H9 (cell line): ENCODE results near the gene CDSN. TPM values are rescaled to one million over a fixed set of nuclear protein-coding genes. Genes with fewer than 3 reads are reported as not detected.

Experiments
- DNase-seq: peaks from one replicate; pipeline ENCODE4 v3.0.0-alpha.2; 2017
- H2AFZ ChIP-seq: one replicate; pipeline ENCODE4 v1.6.1; 2013; ENCODE audit warnings: mild to moderate bottlenecking, low read length, control low read depth, moderate library complexity
- H2AK5ac ChIP-seq: 2 replicates; pipeline ENCODE4 v1.6.1; 2013; ENCODE audit warnings: low read length, control low read depth, mixed read lengths; ENCODE audit not compliant: insufficient read length
- H2BK120ac ChIP-seq: one replicate; pipeline ENCODE4 v1.6.1; 2013; ENCODE audit warnings: low read depth, mild to moderate bottlenecking, low read length, control low read depth, inconsistent platforms; ENCODE audit not compliant: poor library complexity, severe bottlenecking
- H2BK12ac ChIP-seq: 2 replicates; pipeline ENCODE4 v1.6.1; 2013; ENCODE audit warnings: low read length, control low read depth, mixed read lengths, low read depth; ENCODE audit not compliant: insufficient read length
- H2BK15ac ChIP-seq: 2 replicates; pipeline ENCODE4 v1.6.1; 2013; ENCODE audit warnings: low read depth, low read length, control low read depth
- H2BK20ac ChIP-seq: one replicate; pipeline ENCODE4 v1.6.1; 2013; ENCODE audit warnings: low read depth, mild to moderate bottlenecking, low read length, control low read depth, inconsistent platforms; ENCODE audit not compliant: poor library complexity, severe bottlenecking
- H2BK5ac ChIP-seq: 2 replicates; pipeline ENCODE4 v1.6.1; 2013; ENCODE audit warnings: low read length, control low read depth, mixed read lengths; ENCODE audit not compliant: insufficient read length
- H3K14ac ChIP-seq: 2 replicates; pipeline ENCODE4 v1.6.1; 2013; ENCODE audit warnings: low read length, control low read depth; ENCODE audit not compliant: insufficient read depth
- H3K18ac ChIP-seq: 2 replicates; pipeline ENCODE4 v1.6.1; 2013; ENCODE audit warnings: low read depth, mild to moderate bottlenecking, mixed read lengths, low read length, control low read depth; ENCODE audit not compliant: insufficient read length
- H3K23ac ChIP-seq: 2 replicates; pipeline ENCODE4 v1.6.1; 2013; ENCODE audit warnings: low read length, control low read depth, mixed read lengths, low read depth; ENCODE audit not compliant: insufficient read length
- H3K23me2 ChIP-seq: 2 replicates; pipeline ENCODE4 v1.6.1; 2013; ENCODE audit warnings: low read depth, mild to moderate bottlenecking, mixed read lengths, low read length, control low read depth; ENCODE audit not compliant: insufficient read length, poor library complexity, severe bottlenecking
- H3K27ac ChIP-seq: 2 replicates; pipeline ENCODE4 v1.5.1; 2013; ENCODE audit warnings: low read length, control low read depth, mixed read lengths, low read depth; ENCODE audit not compliant: insufficient read length
- H3K27me3 ChIP-seq: 2 replicates; pipeline ENCODE4 v1.6.1; 2013; ENCODE audit warnings: low read length, control low read depth, inconsistent platforms; ENCODE audit not compliant: insufficient read depth
- H3K4ac ChIP-seq: 2 replicates; pipeline ENCODE4 v1.6.1; 2013; ENCODE audit warnings: low read depth, mild to moderate bottlenecking, control low read depth, inconsistent platforms, low read length, moderate library complexity
- H3K4me1 ChIP-seq: 2 replicates; pipeline ENCODE4 v1.6.1; 2013; ENCODE audit warnings: low read length, control low read depth, inconsistent platforms; ENCODE audit not compliant: insufficient read depth
- H3K4me2 ChIP-seq: 2 replicates; pipeline ENCODE4 v1.6.1; 2013; ENCODE audit warnings: low read length, control low read depth, mixed read lengths; ENCODE audit not compliant: insufficient read length, insufficient read depth
- H3K56ac ChIP-seq: 2 replicates; pipeline ENCODE4 v1.6.1; 2013; ENCODE audit warnings: low read depth, mild to moderate bottlenecking, mixed read lengths, low read length, control low read depth; ENCODE audit not compliant: insufficient read length
- H3K79me1 ChIP-seq: 2 replicates; pipeline ENCODE4 v1.6.1; 2013; ENCODE audit warnings: low read depth, mild to moderate bottlenecking, moderate library complexity, low read length, control low read depth, inconsistent platforms; ENCODE audit not compliant: insufficient read depth, poor library complexity, severe bottlenecking
- H3K79me2 ChIP-seq: 2 replicates; pipeline ENCODE4 v1.6.1; 2013; ENCODE audit warnings: low read length, control low read depth, inconsistent platforms; ENCODE audit not compliant: insufficient read depth
- H3K9ac ChIP-seq: 2 replicates; pipeline ENCODE4 v1.6.1; 2013; ENCODE audit warnings: low read length, control low read depth, mixed read lengths; ENCODE audit not compliant: insufficient read length; ENCODE audit errors: extremely low read depth
- H3K9me3 ChIP-seq: one replicate; pipeline ENCODE4 v1.6.1; 2013; ENCODE audit warnings: low read depth, low read length, inconsistent platforms; ENCODE audit not compliant: control insufficient read depth
- H3T11ph ChIP-seq: one replicate; pipeline ENCODE4 v1.6.1; 2013; ENCODE audit warnings: mild to moderate bottlenecking, low read length, control low read depth, inconsistent platforms
- H4K20me1 ChIP-seq: one replicate; pipeline ENCODE4 v1.6.1; 2013; ENCODE audit not compliant: control insufficient read depth, insufficient read length, insufficient read depth
- H4K5ac ChIP-seq: 2 replicates; pipeline ENCODE4 v1.6.1; 2013; ENCODE audit warnings: low read depth, mild to moderate bottlenecking, mixed read lengths, low read length, control low read depth; ENCODE audit not compliant: insufficient read length
- H4K8ac ChIP-seq: replicated peaks from 2 replicates; pipeline ENCODE4 v1.6.1; 2013; ENCODE audit warnings: low read length, control low read depth, mixed read lengths, low read depth; ENCODE audit not compliant: insufficient read length
- H4K91ac ChIP-seq: 2 replicates; pipeline ENCODE4 v1.6.1; 2013; ENCODE audit warnings: low read depth, mild to moderate bottlenecking, moderate library complexity, mixed read lengths, low read length, control low read depth; ENCODE audit not compliant: insufficient read length
- H3K27ac Mint-ChIP-seq, 3 experiments: 2 replicates in 2 of 3; 3 replicates in 1 of 3; pipeline ENCODE4 v1.8.0; 2020 to 2021; ENCODE audit warnings: mixed read lengths in 3 of 3, mild to moderate bottlenecking in 1 of 3, moderate library complexity in 1 of 3
- H3K27me3 Mint-ChIP-seq: 2 replicates; pipeline ENCODE4 v1.8.0; 2021; ENCODE audit warnings: low read depth, mild to moderate bottlenecking, moderate library complexity, mixed read lengths
- H3K36me3 Mint-ChIP-seq, 3 experiments: 2 replicates in 2 of 3; 3 replicates in 1 of 3; pipeline ENCODE4 v1.8.0; 2020 to 2021; ENCODE audit warnings: low read depth in 3 of 3, mixed read lengths in 3 of 3; ENCODE audit not compliant: insufficient read depth in 1 of 3
- H3K4me1 Mint-ChIP-seq, 2 experiments: 2 replicates each; pipeline ENCODE4 v1.8.0; 2020; ENCODE audit warnings: mixed read lengths in 2 of 2
- H3K4me3 Mint-ChIP-seq, 2 experiments: 2 replicates in 1 of 2; 3 replicates in 1 of 2; pipeline ENCODE4 v1.8.0; 2020 to 2021; ENCODE audit warnings: mild to moderate bottlenecking in 2 of 2, mixed read lengths in 2 of 2, moderate library complexity in 1 of 2
- H3K9me3 Mint-ChIP-seq, 2 experiments: 2 replicates in 1 of 2; 3 replicates in 1 of 2; pipeline ENCODE4 v1.8.0; 2020; ENCODE audit warnings: mild to moderate bottlenecking in 2 of 2, mixed read lengths in 2 of 2, moderate library complexity in 1 of 2
- CTCF ChIP-seq: fragments of 200-600 bp; sonication (generic); conservative IDR thresholded peaks from 3 replicates; pipeline ENCODE4 v1.8.0; 2021; ENCODE audit warnings: antibody characterized with exemption, mild to moderate bottlenecking
- WGBS: extraction: QIAGEN DNeasy Blood & Tissue Kit; methylation state at CpG from one replicate; pipeline ENCODE4 v1.1.7; 2013; ENCODE audit warnings: missing lambda C conversion rate, low lambda C conversion rate, mixed read lengths; ENCODE audit not compliant: insufficient read length; ENCODE audit errors: extremely low coverage; 5-methylcytosine and 5-hydroxymethylcytosine counted together
- total RNA-seq: library from RNA; stranded (reverse); gene quantifications from 2 replicates; pipeline ENCODE4 v1.2.1, GENCODE V29; 2021

Gene CDSN
- total RNA-seq, 1 experiment from 2014 or later, result not detected

GRCh38 chr6:31110825-31111582, 9.2 kb downstream of the CDSN start:
- Histone ChIP-seq H3K79me2 (no peaks in the 10 kb centered on the region), H3K79me1 (no peaks in the 10 kb centered on the region), H3K27me3 (no peaks in the 10 kb centered on the region; the same call in 1 of the 2 replicates), H4K20me1 (no peaks in the 10 kb centered on the region), H3K14ac (no peak overlapping the region), H3K27ac (no peak overlapping the region), H3K23me2 (no peaks in the 10 kb centered on the region), H2BK15ac (no peak overlapping the region), H4K5ac (no peak overlapping the region), H3K4ac (no peak overlapping the region), H2AFZ (no peak overlapping the region), H2BK20ac (no peak overlapping the region), H3K23ac (no peak overlapping the region), H2BK5ac (no peak overlapping the region), H3K56ac (no peak overlapping the region), H2BK12ac (no peak overlapping the region), H3T11ph (no peak overlapping the region), H4K91ac (no peak overlapping the region), H3K4me1 (peaks cover 14% of the 10 kb centered on the region; the same call in 1 of the 2 replicates), H2BK120ac (no peak overlapping the region), H3K9me3 (no peaks in the 10 kb centered on the region), H3K18ac (no peak overlapping the region), H4K8ac (no peak overlapping the region), H3K4me2 (no peak overlapping the region), H3K9ac (no peak overlapping the region), H2AK5ac (no peak overlapping the region)
- H3K36me3 Mint-ChIP-seq, result no peaks in the 10 kb centered on the region
- H3K9me3 Mint-ChIP-seq, result no peaks in the 10 kb centered on the region; a peak in 1 of 5 replicates
- no peak; the same call in 2 of the 3 replicates for TF ChIP-seq CTCF
- DNase-seq, result peak; percentile 58
- no peak overlapping the region for H3K27ac Mint-ChIP-seq
- H3K27me3 Mint-ChIP-seq, result peaks cover 68% of the 10 kb centered on the region
- H3K4me3 Mint-ChIP-seq, result no peak overlapping the region
- H3K4me1 Mint-ChIP-seq, result peaks cover 45 to 50% of the 10 kb centered on the region in 2 experiments
- WGBS, result no CpG with 5 or more reads among the region's 11 CpGs
